NCI-H82 (cell line): Measurements from ENCODE around the gene HSPB7.
"Not testable (repeated sequence)": the region's sequence is repeated elsewhere in the genome, so short reads cannot be mapped to it uniquely, and the experiment has no call there.

Source experiments
- DNase-seq: peaks from one replicate; lab custom pipeline; 2025; lab: John Stamatoyannopoulos, UW

HSPB7 gene

GRCh38 chr1:16017461-16018303, at the start of gene HSPB7:
TSS of gene HSPB7 (minus strand) at chr1:16018043. CDS start at chr1:16017963, 80 bp downstream.
- DNase-seq, result no peak

GRCh38 chr1:16067127-16067768, 49.4 kb upstream of the HSPB7 start:
- peak; percentile 43 for DNase-seq

GRCh38 chr1:16066245-16066644, 48.4 kb upstream of the HSPB7 start:
- no peak for DNase-seq

- DNase-seq, result peak; percentile 86
These were observed 47.4 kb upstream of the HSPB7 start for GRCh38 chr1:16065269-16065576.

- DNase-seq, result no peak
These were observed 46.9 kb upstream of the HSPB7 start for GRCh38 chr1:16064536-16065268.

- peak; percentile 60 for DNase-seq
These were observed 46.1 kb upstream of the HSPB7 start for GRCh38 chr1:16063921-16064320.

- DNase-seq, result peak; percentile 60
These were observed 45.5 kb upstream of the HSPB7 start for GRCh38 chr1:16063226-16063829.

GRCh38 chr1:16062687-16063075, 44.8 kb upstream of the HSPB7 start:
- not testable (repeated sequence) for DNase-seq

- DNase-seq, result not testable (repeated sequence)
These were observed 44.3 kb upstream of the HSPB7 start for GRCh38 chr1:16061989-16062686.

- no peak for DNase-seq
These were observed 43.4 kb upstream of the HSPB7 start for GRCh38 chr1:16061266-16061665.

- DNase-seq, result not testable (repeated sequence)
These were observed 40.7 kb upstream of the HSPB7 start for GRCh38 chr1:16058394-16059120.

- DNase-seq, result not testable (repeated sequence)
These were observed 39.6 kb upstream of the HSPB7 start for GRCh38 chr1:16057314-16057915.

GRCh38 chr1:16056521-16056912, 38.7 kb upstream of the HSPB7 start:
- not testable (repeated sequence) for DNase-seq

- DNase-seq, result peak; percentile 97
These were observed 38.0 kb upstream of the HSPB7 start for GRCh38 chr1:16055613-16056520.

- DNase-seq, result no peak
These were observed 37.0 kb upstream of the HSPB7 start for GRCh38 chr1:16054598-16055540.

GRCh38 chr1:16053781-16054502, 36.1 kb upstream of the HSPB7 start:
- DNase-seq, result no peak

- DNase-seq, result not testable (repeated sequence)
These were observed 34.1 kb upstream of the HSPB7 start for GRCh38 chr1:16051949-16052348.

GRCh38 chr1:16051039-16051438, 33.2 kb upstream of the HSPB7 start:
- no peak for DNase-seq
